NCI-H226 (cell line): ENCODE measurements around the gene TRIM39.
"Not testable (repeated sequence)": the region's sequence is repeated elsewhere in the genome, so short reads cannot be mapped to it uniquely, and the experiment has no call there.

ENCODE experiments used
- DNase-seq: peaks from one replicate; pipeline ENCODE4 v3.0.0-alpha.2; 2015

The TRIM39 gene

DNA sequence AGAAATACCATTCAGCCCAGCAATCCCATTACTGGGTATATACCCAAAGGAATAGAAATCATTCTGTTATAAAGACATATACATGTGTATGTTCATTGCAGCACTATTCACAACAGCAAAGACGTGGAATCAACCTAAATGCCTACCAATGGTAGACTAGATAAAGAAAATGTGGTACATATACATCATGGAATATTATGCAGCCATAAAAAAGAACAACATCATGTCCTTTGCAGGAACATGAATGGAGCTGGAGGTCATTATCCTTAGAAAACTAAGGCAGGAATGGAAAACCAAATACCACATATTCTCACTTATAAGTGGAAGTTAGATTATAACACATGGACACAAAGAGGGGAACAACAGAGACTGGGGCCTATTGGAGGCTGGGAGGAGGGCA, 42.6 kb downstream of the TRIM39 start:
- DNase-seq: not testable (repeated sequence)

DNA sequence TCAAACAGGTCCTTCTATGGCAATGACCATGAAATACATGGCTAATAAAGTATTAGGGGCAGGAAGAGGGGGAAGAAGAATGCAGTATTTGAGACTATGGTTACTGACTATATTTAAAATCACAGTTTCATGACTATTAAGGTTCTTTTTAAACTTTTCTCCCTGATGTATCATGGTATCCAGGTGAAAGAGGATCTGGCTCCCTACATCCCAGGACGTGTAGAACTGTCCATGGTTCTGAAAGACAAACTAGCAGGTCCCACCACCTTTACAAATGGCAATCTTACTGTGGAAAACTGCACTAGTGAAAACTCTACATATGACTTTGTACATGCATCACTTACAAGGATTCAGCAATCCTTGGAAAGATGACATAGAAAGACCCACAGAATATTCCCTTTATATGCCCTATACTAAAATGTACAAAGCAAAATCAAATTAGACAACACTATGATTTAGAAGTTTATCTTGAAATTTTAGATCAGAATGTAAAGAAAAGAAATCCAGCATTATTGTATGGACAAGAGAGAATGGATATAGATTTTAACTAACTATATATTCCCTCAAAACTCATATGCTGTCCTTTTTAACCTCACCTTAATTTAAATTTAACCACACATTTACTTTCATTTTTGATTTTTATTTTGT, 51.7 kb downstream of the TRIM39 start:
- DNase-seq: peak; percentile 9

- DNase-seq: no peak
Observed at GRCh38 chr6:30380464-30380863, 53.7 kb downstream of the TRIM39 start.

DNA sequence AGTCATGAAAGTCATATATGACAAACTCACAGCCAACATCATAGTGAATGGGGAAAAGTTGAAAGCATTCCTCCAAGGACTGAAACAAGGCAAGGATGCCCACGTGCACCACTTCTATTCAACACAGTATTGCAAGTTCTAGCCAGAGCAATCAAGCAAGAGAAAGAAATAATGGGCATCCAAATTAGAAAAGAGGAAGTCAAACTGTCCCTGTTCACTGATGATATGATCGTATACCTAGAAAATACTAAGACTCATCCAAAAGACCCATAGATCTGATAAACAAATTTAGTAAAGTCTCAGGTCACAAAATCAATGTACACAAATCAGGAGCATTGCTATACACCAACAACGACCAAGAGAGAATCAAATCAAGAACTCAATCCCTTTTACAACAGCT, 59.4 kb downstream of the TRIM39 start:
- no peak for DNase-seq

DNA sequence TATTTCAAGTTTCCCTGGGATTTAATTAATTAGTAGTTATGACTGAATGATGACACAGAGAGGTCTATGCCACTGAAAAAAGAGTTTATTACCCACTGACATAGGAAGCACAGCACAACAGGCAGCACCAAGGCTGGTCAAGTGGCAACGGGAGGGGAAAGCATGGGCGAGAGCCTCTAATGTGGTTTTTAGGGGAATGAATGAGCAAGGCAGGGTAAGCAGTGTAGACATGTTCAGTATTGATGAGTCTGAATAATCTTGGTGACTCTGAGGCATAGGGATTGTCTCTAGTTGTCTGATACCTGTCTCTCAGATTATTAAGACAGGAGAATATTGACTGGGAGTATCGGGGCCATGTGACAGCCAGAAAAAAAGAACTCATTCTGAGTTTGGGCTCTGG, 64.5 kb downstream of the TRIM39 start:
- DNase-seq: no peak
